K562 (cell line): ENCODE measurements around the gene ITPR1. TPM values are rescaled to one million over a fixed set of nuclear protein-coding genes. Genes with fewer than 3 reads are reported as not detected.

ENCODE experiments used
- ATAC-seq: fragments of 200-7000 bp; cut with Tn5 transposase; 3 replicates; pipeline ENCODE4 v1.9.1; 2020; ENCODE audit warnings: moderate library complexity
- BruUV-seq: library from RNA; stranded (reverse); fragments of 400-500 nt; replicated peaks from 2 replicates; lab custom pipeline; 2021; lab: Mats Ljungman, UMichigan
- CTCF ChIA-PET: fragments of 300-600 bp; formaldehyde crosslinking; extraction: SDS; loops from one replicate; lab custom pipeline; 2021; ENCODE audit warnings: low intra/inter-chr PET ratio; lab: Yijun Ruan, JAX
- POLR2A ChIA-PET: fragments of 300-600, 350-650 bp; sonication (Branson Sonifier 250); formaldehyde crosslinking; extraction: SDS; loops from one replicate; lab custom pipeline; 2021; ENCODE audit warnings: antibody characterized with exemption, inconsistent platforms; lab: Yijun Ruan, JAX
- DNase-seq, 4 experiments: peaks; one replicate each; pipeline versions ENCODE4 v3.0.0 to v3.0.0-alpha.2; 2011 to 2018; ENCODE audit warnings: low spot score in 3 of 4, mixed read lengths in 3 of 4; ENCODE audit errors: extremely low read depth in 1 of 4
- FAIRE-seq: peaks from 2 replicates; lab custom pipeline; 2011; peaks lifted over from hg19 to GRCh38; lab: Jason Lieb, UNC
- H2AFZ ChIP-seq: 2 replicates; pipeline ENCODE4 v1.6.0; 2011; ENCODE audit warnings: low read depth, low read length, control low read depth, inconsistent platforms
- H3K27ac ChIP-seq: fragments of 200-600 bp; 3 replicates; pipeline ENCODE4 v1.8.0; 2011; ENCODE audit warnings: low read depth, mild to moderate bottlenecking, control low read depth, inconsistent platforms, low read length, moderate library complexity, mixed read lengths; ENCODE audit errors: extremely low read depth
- H3K27me3 ChIP-seq, 2 experiments: fragments of 300-600 bp in 1 of 2; 2 replicates in 1 of 2; 3 replicates in 1 of 2; pipeline versions ENCODE4 v1.6.0 to v1.8.0; 2011; ENCODE audit warnings: inconsistent platforms in 2 of 2, low read length in 2 of 2, mild to moderate bottlenecking in 1 of 2, mixed read lengths in 1 of 2, moderate library complexity in 1 of 2; ENCODE audit not compliant: control insufficient read depth in 2 of 2, insufficient read depth in 2 of 2
- H3K36me3 ChIP-seq: fragments of 300-600 bp; 3 replicates; pipeline ENCODE4 v1.8.0; 2011; ENCODE audit warnings: mild to moderate bottlenecking, low read length, inconsistent platforms; ENCODE audit not compliant: control insufficient read depth, insufficient read depth
- H3K4me1 ChIP-seq, 2 experiments: fragments of 200-600 bp in 1 of 2; replicated peaks in 1 of 2; 2 replicates in 1 of 2; 3 replicates in 1 of 2; pipeline versions ENCODE4 v1.5.1 to v1.8.0; 2011; ENCODE audit warnings: inconsistent platforms in 2 of 2, low read length in 2 of 2, mild to moderate bottlenecking in 1 of 2, mixed read lengths in 1 of 2, moderate library complexity in 1 of 2; ENCODE audit not compliant: control insufficient read depth in 2 of 2, insufficient read depth in 2 of 2
- H3K4me2 ChIP-seq: 2 replicates; pipeline ENCODE4 v1.6.1; 2011; ENCODE audit warnings: low read length, control low read depth, inconsistent platforms, mixed read lengths; ENCODE audit not compliant: insufficient read depth
- H3K4me3 ChIP-seq: fragments of 200-600 bp; sonication (generic), shearing (Covaris generic); 2 replicates; pipeline ENCODE4 v1.5.1; 2016; ENCODE audit warnings: control low read depth, inconsistent platforms
- H3K79me2 ChIP-seq: fragments of 200-600 bp; 3 replicates; pipeline ENCODE4 v1.8.0; 2011; ENCODE audit warnings: low read length, inconsistent platforms; ENCODE audit not compliant: control insufficient read depth, insufficient read depth
- H3K9ac ChIP-seq, 2 experiments: 2 replicates each; pipeline versions ENCODE4 v1.6.0 to v1.6.1; 2011; ENCODE audit warnings: low read depth in 2 of 2, low read length in 2 of 2, control low read depth in 1 of 2, inconsistent platforms in 1 of 2, mild to moderate bottlenecking in 1 of 2, mixed read lengths in 1 of 2; ENCODE audit not compliant: insufficient read depth in 1 of 2
- H3K9me1 ChIP-seq: one replicate; pipeline ENCODE4 v1.6.0; 2011; ENCODE audit warnings: inconsistent platforms, mild to moderate bottlenecking, low read length, moderate library complexity; ENCODE audit not compliant: control insufficient read depth, insufficient read depth
- H3K9me3 ChIP-seq: replicated peaks from 2 replicates; pipeline ENCODE4 v1.5.1; 2011; ENCODE audit warnings: low read depth, low read length, inconsistent platforms; ENCODE audit not compliant: control insufficient read depth, insufficient read depth
- H4K20me1 ChIP-seq: replicated peaks from 2 replicates; pipeline ENCODE4 v1.6.1; 2011; ENCODE audit warnings: low read length, inconsistent platforms, mixed read lengths; ENCODE audit not compliant: control insufficient read depth, insufficient read depth
- ASH1L ChIP-seq: fragments of 450-650 bp; IDR thresholded peaks from 2 replicates; pipeline ENCODE4 v1.6.1; 2018; ENCODE audit warnings: borderline replicate concordance, mild to moderate bottlenecking, low read depth; ENCODE audit not compliant: partially characterized antibody
- ATF4 ChIP-seq: fragments of 450-650 bp; formaldehyde crosslinking; IDR thresholded peaks from 2 replicates; pipeline ENCODE4 v1.4.0; 2022; ENCODE audit warnings: mild to moderate bottlenecking, moderate library complexity
- CEBPG ChIP-seq, 3 experiments: fragments of 200-800 bp in 1 of 3; sonication (Bioruptor generic) in 1 of 3; sonication (generic) in 1 of 3; formaldehyde crosslinking in 1 of 3; IDR thresholded peaks in 2 of 3; conservative IDR thresholded peaks in 1 of 3; 2 replicates each; pipeline versions ENCODE4 v1.6.1 to v1.8.0; 2016 to 2022; ENCODE audit warnings: missing compliant biosample characterization in 2 of 3, missing genetic modification characterization in 2 of 3, mild to moderate bottlenecking in 1 of 3, missing genetic modification reagents in 1 of 3
- DMBX1 ChIP-seq: fragments of 250-450 bp; sonication (Bioruptor Pico); IDR thresholded peaks from 2 replicates; pipeline ENCODE4 v1.8.0; 2022; ENCODE audit warnings: inconsistent platforms, mild to moderate bottlenecking, moderate library complexity, borderline replicate concordance
- EZH2 ChIP-seq: IDR thresholded peaks from 2 replicates; pipeline ENCODE4 v1.6.1; 2012; ENCODE audit warnings: low read depth, mild to moderate bottlenecking, inconsistent platforms, low read length, borderline replicate concordance
- FOXA3 ChIP-seq, 2 experiments: fragments of 450-650 bp in 1 of 2; sonication (generic) in 1 of 2; formaldehyde crosslinking; IDR thresholded peaks in 1 of 2; conservative IDR thresholded peaks in 1 of 2; 2 replicates each; pipeline versions ENCODE4 v1.4.0 to v1.8.0; 2020 to 2022; ENCODE audit warnings: mild to moderate bottlenecking in 2 of 2, missing genetic modification reagents in 1 of 2
- JUN ChIP-seq, 2 experiments: sonication (generic) in 1 of 2; formaldehyde crosslinking in 1 of 2; IDR thresholded peaks; 2 replicates each; pipeline versions ENCODE4 v1.6.1 to v1.8.0; 2012 to 2022; ENCODE audit warnings: borderline replicate concordance in 2 of 2, mild to moderate bottlenecking in 2 of 2, improper control_type of control experiment in 1 of 2, low read depth in 1 of 2, low read length in 1 of 2, missing genetic modification reagents in 1 of 2
- MTA2 ChIP-seq: fragments of 450-650 bp; IDR thresholded peaks from 2 replicates; pipeline ENCODE4 v1.6.1; 2016; ENCODE audit warnings: low read depth
- RBM25 ChIP-seq: fragments of 200-400 bp; formaldehyde crosslinking; IDR thresholded peaks from 2 replicates; pipeline ENCODE4 v1.6.1; 2018; ENCODE audit warnings: low read length, low read depth, moderate library complexity; ENCODE audit not compliant: severe bottlenecking
- SMAD4 ChIP-seq: fragments of 250-450 bp; sonication (Bioruptor Pico); conservative IDR thresholded peaks from 2 replicates; pipeline ENCODE4 v1.8.0; 2021; ENCODE audit warnings: inconsistent platforms, mild to moderate bottlenecking, moderate library complexity
- TRIM24 ChIP-seq, 2 experiments: fragments of 450-650 bp; IDR thresholded peaks; 2 replicates each; pipeline ENCODE4 v1.6.1; 2016
- ZNF445 ChIP-seq: fragments of 250-450 bp; sonication (Bioruptor Pico); IDR thresholded peaks from 2 replicates; pipeline ENCODE4 v1.4.0; 2020; ENCODE audit warnings: low read depth, mild to moderate bottlenecking, moderate library complexity
- ZNF518B ChIP-seq: fragments of 250-450 bp; sonication (Bioruptor Pico); IDR thresholded peaks from 2 replicates; pipeline ENCODE4 v1.5.0; 2021; ENCODE audit warnings: mild to moderate bottlenecking, moderate library complexity
- ZNF668 ChIP-seq: fragments of 250-450 bp; sonication (Bioruptor Pico); IDR thresholded peaks from 2 replicates; pipeline ENCODE4 v1.8.0; 2022; ENCODE audit warnings: mild to moderate bottlenecking, inconsistent platforms
- ZSCAN32 ChIP-seq: fragments of 450-650 bp; formaldehyde crosslinking; IDR thresholded peaks from 2 replicates; pipeline ENCODE4 v1.4.0; 2020; ENCODE audit warnings: mild to moderate bottlenecking, moderate library complexity
- WGBS: fragments of 100-300 bp; shearing (Covaris generic); methylation state at CpG from one replicate; pipeline ENCODE4 v1.1.6; 2016; ENCODE audit warnings: low coverage, mixed read lengths; ENCODE audit not compliant: insufficient coverage; ENCODE audit errors: missing lambda C conversion rate; 5-methylcytosine and 5-hydroxymethylcytosine counted together
- in situ Hi-C: fragments of 300-500 bp; cut with MboI; formaldehyde crosslinking; loops from 4 replicates; pipeline ENCODE4 v1.15.0; 2018; ENCODE audit warnings: inconsistent platforms, mixed read lengths
- intact Hi-C: fragments of 100-400 bp; cut with micrococcal nuclease; formaldehyde crosslinking; loops from 2 replicates; pipeline ENCODE4 v1.14.2; 2022
- polyA plus RNA-seq, 8 experiments: library from polyadenylated mRNA; depleted of rRNA in 4 of 8; stranded (reverse) in 5 of 8; unstranded in 3 of 8; fragments of >200 nt; fragmentation: Nextera tagmentation in 2 of 8; fragmentation: Illumina TruSeq in 1 of 8; extraction: Ambion mirVana in 2 of 8; extraction: Trizol in 1 of 8; gene quantifications; 2 replicates each; pipeline versions ENCODE4 v1.2.1 to v1.2.3, GENCODE V29; 2011 to 2014; ENCODE audit warnings: inconsistent platforms in 1 of 8, missing spikeins in 1 of 8
- total RNA-seq, 7 experiments: library from RNA; depleted of rRNA in 6 of 7; stranded (reverse); fragments of >200 nt in 6 of 7; fragmentation: Illumina TruSeq in 2 of 7; extraction: Trizol in 2 of 7; gene quantifications; 2 replicates each; pipeline versions ENCODE4 v1.2.1 to v1.2.3, GENCODE V29; 2011 to 2021; ENCODE audit warnings: low replicate concordance in 1 of 7

The ITPR1 gene
- total and polyA plus RNA-seq, 9 of the 15 experiments (the other 6 are each of a cell fraction or from before 2014, with no cell fraction given), result 22.4 to 40.0 (median 27.4) TPM

GRCh38 chr3:4856136-4856535 is 363.0 kb downstream of the ITPR1 start (continued):
- no peak for TF ChIP-seq EZH2
- TF ChIP-seq, all 486 proteins: peak for 0

GRCh38 chr3:4856564-4856963 is 363.4 kb downstream of the ITPR1 start:
- H3K4me1 ChIP-seq, result peaks cover 0 to 10% of the 10 kb centered on the region in 2 experiments; a peak in 3 of 5 replicates
- H3K27ac ChIP-seq, result no peak overlapping the region
- no peaks in the 10 kb centered on the region for H3K36me3 ChIP-seq
- POLR2A ChIA-PET, result no interaction called here
- FAIRE-seq (no peak), ATAC-seq (peak; percentile 58), DNase-seq (no peak)
- no peak overlapping the region for H3K9ac ChIP-seq
- no peaks in the 10 kb centered on the region for H3K9me1 ChIP-seq
- 0 out of 2 replicates have a peak overlapping the region, but pooled peaks have one; percentile 33 for H2AFZ ChIP-seq
- no peaks in the 10 kb centered on the region for H3K79me2 ChIP-seq
- intact Hi-C loops, result no loop called here
- no peak overlapping the region for H3K4me2 ChIP-seq
- H3K9me3 ChIP-seq, result peaks cover 5% of the 10 kb centered on the region; the same call in 1 of the 2 replicates
- no peak overlapping the region for H3K4me3 ChIP-seq
- in situ Hi-C loops, result no loop called here
- H3K27me3 ChIP-seq, result no peaks in the 10 kb centered on the region
- BruUV-seq, result no TSS peak
- CTCF ChIA-PET, result no interaction called here
- WGBS, result 56% methylated on average over 4 of the region's 4 CpGs
- H4K20me1 ChIP-seq, result no peaks in the 10 kb centered on the region
- TF ChIP-seq JUN (IDR thresholded peaks at IDR 0.05; ENCODE audit: borderline replicate concordance, low read depth, low read length) (no peak), JUN (CRISPR knock-in tag; IDR thresholded peaks at IDR 0.05; ENCODE audit: borderline replicate concordance) (no peak), FOXA3 (CRISPR knock-in tag; conservative IDR thresholded peaks at IDR 0.05 in 1 of 2, IDR thresholded peaks at IDR 0.05 in 1 of 2) (0 out of 4 replicates have a peak, but pooled peaks of 1 of the 2 experiments have one; percentile 24), TRIM24 (IDR thresholded peaks at IDR 0.05) (peak in 1 of 2 experiments; percentile 34; a peak in 2 of 4 replicates), DMBX1 (CRISPR knock-in tag) (peak; percentile 35; the same call in 1 of the 2 replicates), ASH1L (no peak), ATF4 (CRISPR knock-in tag) (0 out of 2 replicates have a peak, but pooled peaks have one; percentile 47), MTA2 (no peak), ZNF518B (no peak), CEBPG (CRISPR knock-in tag; IDR thresholded peaks at IDR 0.05) (peak; percentile 81), CEBPG (tag; conservative IDR thresholded peaks at IDR 0.05 in 1 of 2, IDR thresholded peaks at IDR 0.05 in 1 of 2) (peak; percentile 28 to 40; a peak in 2 of 4 replicates), ZNF445 (CRISPR knock-in tag) (no peak), RBM25 (peak; percentile 67), SMAD4 (CRISPR knock-in tag) (0 out of 2 replicates have a peak, but pooled peaks have one; percentile 16), ZNF668 (CRISPR knock-in tag) (0 out of 2 replicates have a peak, but pooled peaks have one; percentile 31), ZSCAN32 (0 out of 2 replicates have a peak, but pooled peaks have one; percentile 40)
